ENCODE results near the gene DENND2D.

The DENND2D gene

DNA sequence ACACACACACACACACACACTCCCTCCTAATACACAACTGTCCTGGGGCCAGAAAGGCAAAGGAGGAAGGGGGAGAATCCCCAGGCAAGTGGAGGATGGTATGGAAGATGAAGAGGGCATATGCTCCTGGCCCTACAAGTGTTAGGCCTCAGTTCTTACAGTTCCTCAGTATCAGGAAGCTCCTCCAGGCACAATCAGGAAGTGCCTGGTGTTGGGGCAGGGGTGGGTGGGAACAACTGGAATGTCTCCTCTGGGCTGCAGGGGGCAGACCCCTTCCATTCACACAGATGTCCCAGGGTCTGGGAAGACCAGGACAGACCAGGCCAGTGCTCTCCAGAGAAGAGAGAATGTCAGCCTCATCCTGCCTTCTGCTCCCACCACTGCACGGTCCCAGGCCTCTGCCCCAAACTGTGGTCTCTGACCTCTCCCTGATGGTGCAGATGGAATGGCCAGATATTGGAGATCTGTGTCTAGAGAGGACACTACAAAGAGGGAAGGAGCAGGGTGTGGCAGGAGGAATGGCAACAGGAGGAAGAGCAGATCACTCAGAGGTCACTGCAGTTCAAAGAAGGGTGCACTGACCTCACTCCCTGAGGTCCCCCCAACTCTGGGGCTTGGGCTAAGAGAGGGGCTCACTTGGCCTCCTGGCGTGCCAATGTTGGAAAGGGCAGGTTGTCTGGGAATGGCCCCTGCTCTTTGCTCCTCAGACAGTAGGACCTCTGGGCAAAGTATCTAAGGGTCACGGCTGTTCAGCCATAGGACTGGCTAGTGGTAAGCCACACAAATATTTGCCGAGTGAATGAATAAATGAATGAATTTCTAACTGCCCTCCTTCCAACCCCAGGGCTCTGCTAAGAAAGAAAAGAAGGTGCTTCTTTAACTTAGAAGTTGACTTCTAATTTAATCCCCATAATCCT lies 2.5 kb upstream of the DENND2D start:
- DNase-seq (ENCODE audit: low read depth), result no peak

DNA sequence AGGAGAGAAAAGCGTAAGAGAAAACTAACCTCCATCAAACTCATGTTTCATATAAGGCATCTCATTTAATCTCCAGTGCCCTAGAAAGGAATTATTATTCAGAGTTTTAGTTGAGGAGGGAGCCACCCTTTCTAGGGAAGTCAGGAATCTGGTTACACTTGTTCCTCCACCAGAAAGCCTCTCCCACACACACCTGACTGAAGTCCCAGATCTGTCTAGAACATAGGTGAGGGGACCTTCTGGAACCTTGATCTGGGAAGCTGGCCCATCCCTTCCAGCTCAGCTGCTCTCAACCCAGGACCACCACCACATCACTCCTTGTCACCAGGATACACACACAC lies 1.9 kb upstream of the DENND2D start:
- DNase-seq (ENCODE audit: low read depth), result no peak

DNA sequence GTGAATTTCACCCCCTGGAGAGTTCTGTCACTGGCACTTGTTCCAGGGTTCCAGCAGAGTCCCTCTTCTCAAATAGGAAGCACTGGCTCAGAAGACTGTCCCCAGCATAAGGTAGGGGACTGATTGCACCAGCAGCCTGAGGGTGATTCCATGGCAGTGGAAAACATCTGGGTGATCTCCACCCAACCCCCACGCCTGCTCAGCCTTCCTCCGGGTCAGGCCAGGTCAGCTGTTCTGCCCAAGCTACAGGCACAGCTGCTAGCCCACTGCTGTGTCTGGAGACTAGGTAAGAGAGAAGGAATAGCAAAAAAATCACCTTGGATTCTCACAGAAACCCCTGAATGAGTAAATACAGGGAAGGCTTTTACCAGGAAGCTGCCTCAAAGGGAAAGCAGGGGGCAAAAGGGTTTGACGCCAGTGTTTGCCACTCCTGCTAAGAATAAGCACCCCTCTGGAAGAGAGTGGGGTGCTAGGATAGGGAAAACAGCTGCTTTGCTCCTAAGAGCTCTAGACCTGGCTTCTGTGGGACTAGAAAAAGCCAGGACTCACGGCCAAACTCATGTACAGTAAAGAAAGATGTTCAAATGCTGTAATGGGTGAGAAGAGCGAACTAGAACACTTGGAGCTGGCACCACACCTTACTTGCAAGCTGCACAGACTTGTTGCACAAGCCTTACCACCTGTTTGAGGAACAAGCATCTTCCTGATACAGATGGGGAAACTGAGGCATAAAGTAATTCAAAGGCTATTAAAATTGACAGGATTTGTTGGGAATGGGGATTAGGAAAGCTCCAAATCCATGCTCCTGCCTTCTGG lies 1.0 kb upstream of the DENND2D start:
- DNase-seq (ENCODE audit: low read depth), result no peak

DNA sequence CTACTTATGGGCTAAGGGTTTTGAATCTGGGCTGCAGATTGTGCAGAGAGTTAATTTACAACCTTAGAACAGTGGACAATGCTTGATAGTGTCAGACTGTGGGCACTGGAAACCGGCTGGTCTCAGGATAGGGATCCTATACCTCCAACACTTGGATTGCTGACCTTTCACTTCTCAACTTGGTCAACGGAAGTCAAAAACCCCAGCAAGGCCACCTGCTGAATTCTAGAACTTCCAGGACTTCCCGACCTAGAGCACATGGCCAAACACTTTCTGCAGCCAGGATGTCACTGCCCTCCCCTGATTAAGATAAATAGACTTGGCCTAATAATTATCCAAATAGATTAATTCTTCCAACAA lies 336 bp upstream of the DENND2D start:
- no peak for DNase-seq (ENCODE audit: low read depth)

DNA sequence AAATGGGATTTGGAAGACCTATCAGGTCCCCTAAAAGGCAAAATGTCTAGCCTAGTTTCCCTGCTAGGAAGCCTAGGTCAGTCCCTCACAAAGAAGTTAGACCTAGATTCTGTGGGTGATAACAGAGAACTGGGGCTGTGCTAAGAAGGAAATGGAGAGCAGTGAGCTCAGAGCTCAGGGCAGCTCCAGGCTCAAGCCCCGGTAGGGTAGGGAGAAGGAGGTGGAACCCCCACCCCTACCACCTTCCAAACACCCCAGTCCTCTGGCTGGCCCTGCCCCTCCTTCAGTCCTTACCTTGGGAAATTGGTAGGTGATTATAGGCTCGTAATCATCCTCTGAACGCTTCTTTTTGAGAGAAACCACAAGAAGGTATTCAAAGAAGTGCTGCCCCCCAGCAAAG lies 1.1 kb downstream of the DENND2D start:
- DNase-seq (ENCODE audit: low read depth), result no peak

DNA sequence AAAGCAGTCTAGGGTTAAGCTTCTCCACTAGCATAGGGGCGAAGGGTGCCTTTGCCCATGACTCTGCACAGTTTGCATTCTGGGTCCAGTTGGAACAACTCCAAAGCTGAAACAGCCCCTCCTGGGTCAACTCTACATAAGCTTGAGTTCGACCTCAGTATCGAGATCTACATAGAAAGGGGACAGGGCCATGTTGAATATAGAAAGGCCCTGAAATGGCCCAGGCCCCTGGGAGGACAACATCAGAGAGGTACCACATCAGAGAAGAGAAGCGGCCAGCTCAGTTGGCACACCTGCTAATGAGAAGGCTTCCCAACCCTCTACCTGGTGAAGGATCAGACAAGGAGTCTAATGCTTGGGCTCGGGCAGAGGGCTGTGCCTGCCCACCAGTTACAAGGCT lies 1.6 kb downstream of the DENND2D start:
- no peak for DNase-seq (ENCODE audit: low read depth)

DNA sequence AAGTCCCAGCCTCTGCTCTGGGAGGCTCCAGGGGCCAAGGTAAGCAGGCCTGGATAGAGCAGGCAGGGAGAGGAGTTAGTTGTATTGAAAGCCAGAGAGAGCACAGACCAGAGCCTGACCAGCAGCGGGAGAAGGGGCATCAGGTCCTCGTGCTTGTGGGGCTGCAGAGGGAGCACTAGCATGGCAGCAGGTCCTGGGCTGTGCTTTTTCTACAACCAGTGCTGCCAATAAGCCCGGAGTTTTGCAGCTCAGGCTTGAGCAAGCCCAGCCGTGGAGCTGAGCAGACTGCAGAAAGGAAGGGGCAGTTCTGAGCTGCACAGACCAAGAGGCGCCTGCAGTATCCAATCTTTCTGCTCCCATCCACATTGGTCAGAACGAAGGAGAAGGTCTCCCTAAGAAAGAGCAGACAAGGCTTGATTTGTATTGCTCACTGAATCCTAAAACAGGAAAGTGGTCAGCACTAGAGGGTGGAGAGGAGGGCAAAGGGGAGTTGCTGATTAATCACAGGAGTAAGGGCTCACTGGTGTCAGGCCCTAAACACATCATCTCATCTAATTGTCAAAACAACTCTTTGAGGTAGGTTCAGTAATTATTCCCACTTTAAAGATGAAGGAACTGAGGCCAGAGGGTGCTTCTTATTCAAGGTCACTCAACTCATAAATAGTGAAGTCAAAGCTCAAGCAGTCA lies 2.7 kb downstream of the DENND2D start:
- DNase-seq (ENCODE audit: low read depth), result no peak

DNA sequence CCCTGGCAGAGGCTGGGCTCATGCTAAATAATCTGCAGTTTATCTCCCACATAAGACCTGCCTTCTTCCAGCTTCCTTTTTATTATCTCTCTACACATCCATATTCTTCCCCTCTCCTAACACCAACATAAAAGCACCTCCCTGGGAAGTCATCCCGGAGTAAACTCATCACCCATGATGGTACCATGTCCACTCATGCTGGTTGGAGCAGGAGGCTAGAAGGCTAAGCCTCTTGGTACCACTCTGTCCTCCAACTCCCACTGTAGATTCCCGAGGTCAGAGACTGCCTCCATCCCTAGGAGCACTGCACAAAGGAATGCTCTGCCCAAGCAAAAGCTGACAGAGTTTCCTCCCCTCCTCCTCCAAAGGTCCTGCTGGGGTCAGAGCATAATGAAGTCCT lies 4.2 kb downstream of the DENND2D start:
- no peak for DNase-seq (ENCODE audit: low read depth)

DNA sequence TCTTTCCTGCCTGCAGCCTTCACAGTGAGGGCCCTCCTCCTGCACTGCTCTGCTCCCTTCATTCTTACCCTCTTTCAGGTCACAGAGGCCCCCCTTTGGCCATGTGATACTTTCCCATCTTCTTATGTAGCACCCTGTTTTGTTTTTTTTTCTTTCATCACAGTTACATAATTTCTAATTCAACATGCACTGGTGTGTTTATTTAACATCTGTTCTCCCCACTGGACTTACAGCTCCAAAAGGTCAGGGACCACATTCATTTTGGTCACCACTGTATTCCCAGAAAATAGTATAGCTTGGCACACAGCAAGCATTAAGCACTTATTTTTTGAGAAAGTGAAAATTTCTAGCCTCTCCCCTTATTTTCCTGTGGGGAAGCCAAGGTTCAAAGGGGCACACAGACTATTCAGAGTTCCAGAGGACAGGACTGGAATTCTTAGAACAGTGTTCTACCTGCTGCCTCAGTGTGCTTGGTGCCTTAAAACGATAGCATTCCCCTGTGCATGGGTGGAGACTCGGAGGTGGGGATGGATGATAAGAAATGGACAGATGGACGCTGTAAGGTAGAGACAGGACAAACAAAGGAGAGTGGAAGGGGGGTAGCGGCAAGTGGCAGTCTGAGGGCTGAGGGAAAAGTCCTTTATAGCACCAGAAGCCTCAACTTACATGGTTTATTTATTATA lies 5.3 kb downstream of the DENND2D start:
- no peak for DNase-seq (ENCODE audit: low read depth)

DNA sequence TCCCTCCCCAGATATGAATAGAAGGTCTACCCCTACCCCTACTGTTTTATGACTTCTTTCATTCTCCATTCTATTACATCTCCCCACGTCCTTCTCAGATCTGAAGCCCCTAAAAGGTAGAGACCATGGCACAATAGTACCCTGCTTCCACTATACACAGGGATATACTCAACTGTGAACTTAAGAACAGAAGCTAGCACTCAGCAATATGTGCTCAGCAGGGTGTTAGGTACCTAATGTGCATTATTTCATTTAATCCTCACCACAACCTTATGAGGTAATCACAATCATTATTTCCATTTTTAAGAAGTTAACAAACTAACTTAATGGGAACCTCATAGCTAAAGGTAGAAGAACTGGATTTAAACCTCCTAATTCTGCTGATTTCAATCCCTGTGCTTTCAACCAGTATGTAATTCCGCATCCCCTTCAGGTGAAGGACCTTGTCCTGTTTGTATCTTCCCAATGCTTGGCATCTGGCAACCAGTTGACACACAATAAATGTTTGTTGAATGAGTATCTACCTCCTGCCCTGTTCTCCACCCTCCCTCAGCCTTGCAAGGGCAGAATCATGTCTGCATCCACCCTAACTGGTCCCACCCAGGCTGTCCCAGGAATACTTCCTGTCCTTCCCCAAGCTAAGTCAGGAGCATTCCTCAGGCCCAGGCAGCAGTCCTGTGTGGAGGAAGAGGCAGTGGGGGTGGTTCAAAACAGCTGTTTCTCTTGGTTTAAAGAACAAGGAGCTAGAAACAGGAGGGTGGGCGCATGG lies 6.5 kb downstream of the DENND2D start:
- DNase-seq (ENCODE audit: low read depth), result no peak

DNA sequence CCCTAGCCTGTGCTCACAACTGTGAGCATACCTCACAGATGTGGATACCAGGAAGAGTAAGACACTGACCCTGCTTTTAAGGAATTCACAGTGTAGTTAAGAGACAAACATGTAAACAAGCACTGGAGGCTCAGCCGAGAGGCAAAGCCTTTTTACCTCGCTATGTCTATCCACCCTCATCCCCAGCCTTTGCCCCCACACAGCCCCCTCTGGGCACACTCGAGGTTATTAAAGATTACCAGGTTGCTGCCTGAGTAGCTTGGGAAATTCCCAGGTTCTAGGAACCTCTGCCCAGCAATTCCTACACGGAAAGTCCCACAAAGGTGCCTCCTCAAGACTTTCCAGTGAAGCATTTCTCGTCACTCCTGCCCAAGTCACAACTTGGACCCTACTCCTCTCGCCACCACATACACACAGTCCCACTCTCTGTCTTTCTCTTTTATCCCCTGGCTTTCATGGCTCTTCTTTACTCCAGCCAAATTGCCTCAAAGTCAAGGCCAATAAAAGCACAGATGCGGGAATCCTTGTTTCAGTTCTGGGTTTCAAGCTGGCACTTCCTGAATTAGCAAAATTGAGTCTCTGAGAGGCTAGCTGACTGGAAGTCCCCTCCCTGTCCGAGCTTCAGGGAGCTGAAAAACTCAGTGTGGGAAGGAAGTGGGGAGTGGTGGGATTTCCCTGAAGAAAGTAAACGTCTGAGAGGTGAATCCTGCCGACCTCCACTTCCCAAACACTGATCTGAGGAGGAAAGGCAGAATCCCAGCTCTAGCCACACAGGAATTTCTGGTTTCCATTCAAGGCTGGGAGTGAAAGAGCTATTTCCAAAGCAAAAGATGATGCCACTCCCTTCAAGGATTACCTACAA lies 7.6 kb downstream of the DENND2D start:
- DNase-seq (ENCODE audit: low read depth), result no peak

DNA sequence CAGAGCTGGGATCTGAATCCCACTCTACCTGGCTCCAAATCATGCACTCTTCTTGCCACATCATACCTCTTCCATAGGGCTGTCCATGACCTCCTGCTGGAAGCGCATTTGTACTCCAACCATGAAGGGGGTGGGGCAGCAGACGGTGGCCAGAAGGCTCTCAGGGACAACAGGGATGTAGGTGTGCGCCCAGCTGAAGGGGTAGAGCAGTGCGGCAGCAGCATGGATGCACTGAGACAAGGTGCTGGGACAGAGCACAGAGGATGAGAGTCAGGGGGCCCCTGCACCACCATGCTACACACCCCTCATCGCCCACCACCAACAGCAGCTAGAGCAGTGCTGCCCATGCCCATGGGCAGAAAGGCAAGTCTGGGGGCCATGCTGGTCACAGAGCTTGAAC lies 8.4 kb downstream of the DENND2D start:
- no peak for DNase-seq (ENCODE audit: low read depth)

DNA sequence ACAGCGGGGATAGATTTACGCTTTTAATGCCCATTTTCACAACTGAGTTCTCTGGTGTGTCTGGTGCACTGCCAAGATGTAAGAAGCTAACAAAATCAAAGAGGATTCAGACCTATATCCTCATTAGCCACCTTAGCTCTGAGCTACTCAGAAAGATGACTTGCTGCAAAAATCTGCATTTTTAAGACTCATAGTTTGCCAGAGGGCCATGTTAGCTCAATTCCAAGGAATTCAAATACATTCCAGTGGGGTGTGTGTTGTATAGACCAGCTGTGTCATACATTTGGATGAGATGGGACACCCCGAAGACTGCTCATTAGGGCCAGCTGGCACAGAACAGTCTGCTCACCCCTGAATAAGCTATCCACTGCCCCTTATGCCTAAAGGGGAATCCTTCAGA lies 8.9 kb downstream of the DENND2D start:
- DNase-seq (ENCODE audit: low read depth), result no peak

DNA sequence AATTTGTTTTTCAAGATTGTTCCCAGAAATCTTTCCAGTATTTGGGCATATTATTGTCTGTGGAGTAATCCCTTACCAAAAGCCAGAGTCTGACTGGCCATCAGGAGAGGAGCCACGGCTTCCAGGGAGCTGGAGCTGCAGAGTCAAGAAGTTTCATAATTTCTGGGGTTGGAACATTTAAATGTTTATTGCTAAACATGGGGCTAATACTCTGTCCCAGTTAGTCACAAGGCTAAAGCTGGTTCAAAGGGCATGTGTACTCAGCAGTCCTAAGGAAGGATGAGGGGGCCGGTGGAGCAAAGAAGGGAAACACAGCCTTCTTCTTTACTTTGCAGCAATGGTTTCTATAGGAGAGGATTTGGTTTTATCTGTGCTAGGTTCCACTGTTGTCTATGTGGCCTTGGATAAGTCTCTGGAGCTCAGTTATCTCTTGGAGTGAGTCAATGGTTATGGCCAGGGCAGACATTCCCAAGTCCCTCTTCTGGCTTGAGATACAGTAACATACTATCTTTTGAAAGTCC lies 9.5 kb downstream of the DENND2D start:
- no peak for DNase-seq (ENCODE audit: low read depth)

DNA sequence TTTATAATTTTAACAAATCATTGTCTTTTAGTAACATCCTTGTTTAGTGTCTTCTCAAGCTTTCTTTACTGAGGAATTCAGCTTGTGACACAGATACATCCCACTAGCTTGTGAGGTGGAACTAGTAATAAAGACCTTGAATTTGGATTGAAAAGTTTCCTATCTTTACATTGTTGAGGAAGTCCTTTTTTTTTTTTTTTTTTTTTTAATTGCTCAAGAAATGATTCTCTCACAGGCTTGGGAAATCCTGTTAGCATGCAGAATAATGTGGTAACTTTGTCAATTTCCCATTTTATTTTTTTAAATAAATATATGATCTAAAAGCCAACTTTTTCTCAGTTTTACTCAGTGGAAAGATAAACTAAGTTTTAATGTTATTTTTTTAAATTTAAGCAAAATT lies 15.8 kb downstream of the DENND2D start:
- no peak for DNase-seq (ENCODE audit: low read depth)

DNA sequence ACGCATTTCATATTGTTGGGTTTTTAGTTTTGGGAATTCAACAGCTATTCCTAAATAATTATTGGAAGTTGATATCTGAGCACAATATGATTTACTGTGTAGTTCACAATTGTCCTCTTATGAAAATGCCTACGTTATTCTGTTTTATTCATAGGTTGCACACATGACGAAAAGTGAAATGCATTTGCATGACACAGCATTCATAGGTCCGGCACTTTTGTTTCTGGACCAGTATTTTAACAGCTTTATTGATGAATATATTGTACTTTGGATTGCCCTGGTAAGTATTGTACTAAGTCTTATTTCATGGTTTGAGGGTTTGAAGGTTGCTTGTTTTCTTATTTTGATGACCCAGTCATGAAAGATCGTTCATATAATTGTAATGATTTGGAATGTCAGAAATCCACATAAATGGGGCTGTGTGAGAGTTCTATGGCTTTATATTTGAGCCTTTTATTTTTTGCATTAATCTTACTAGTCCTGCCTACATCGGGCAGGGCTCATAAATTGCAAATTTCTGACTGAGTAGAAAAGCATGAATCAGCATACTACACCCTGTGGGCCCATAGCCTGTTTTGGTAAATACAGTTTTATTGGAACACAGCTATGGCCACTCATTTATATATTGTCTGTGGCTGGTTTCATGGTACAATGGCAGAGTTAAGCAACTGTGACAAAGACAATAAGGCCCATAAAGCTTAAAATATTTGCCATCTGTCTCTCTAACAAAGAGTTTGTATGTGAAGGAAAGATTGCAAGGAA lies 17.0 kb downstream of the DENND2D start:
- no peak for DNase-seq (ENCODE audit: low read depth)

DNA sequence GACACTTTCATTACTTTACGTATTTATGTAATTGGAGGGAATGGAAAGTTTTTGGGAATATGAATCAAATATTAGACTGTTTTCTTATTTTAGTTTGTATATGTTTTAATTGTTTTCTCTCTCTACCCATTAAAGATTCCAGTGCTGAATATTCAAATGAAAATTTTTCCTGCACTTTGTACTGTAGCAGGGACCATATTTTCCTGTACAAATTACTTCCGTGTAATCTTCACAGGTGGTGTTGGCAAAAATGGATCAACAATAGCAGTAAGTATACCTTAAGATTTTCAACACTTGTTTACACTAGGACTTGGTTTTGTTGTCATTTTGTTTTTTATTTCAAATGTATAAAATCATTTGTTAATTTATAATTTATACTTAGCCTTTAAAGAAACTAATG lies 18.4 kb downstream of the DENND2D start:
- no peak for DNase-seq (ENCODE audit: low read depth)

DNA sequence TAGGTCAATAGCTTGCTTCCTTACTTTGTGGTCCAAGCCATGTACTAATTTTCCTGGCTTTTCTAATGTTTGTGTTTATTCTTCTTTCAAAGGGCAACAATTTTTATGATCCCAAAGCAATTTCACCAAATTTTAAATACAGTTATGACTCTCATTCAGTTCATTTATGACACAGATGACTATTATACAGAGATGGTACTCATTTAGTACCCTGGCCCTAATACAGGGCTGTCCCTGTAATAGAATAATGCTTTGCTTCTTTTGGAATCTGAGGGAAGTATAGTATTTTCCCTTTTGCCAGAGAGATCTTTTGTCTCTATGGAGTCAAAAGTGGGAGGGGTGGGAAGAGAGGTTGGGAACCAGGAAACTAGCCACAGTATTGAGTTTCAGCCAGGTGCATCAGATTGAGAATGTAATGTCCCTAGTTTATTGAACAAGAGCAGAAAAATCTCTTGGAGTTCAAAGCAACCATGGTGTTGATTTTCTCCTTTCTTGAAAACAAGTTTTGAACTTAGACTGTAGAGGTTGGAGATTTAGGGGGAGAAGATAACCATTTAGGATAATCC lies 20.4 kb downstream of the DENND2D start:
- DNase-seq (ENCODE audit: low read depth), result no peak

DNA sequence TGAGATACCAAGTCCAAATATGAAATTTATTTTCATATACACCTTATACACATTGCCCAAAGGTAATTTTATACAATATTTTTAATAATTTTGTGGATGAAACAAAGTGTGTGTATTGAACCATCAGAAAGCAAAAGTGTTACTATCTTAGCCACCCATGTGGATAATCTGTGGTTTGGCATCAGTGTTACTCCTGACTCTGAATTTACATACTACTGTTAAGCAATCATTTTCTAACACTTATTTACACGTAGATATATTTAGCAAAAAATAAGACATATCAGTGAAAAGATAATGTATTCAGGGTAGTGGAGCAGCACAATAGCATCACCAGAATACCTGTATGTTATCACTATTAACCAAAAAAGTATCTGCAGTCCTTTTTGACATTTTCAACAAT lies 23.8 kb downstream of the DENND2D start:
- no peak for DNase-seq (ENCODE audit: low read depth)
